ENCODE data around the gene ENDOD1.

The ENDOD1 gene

GRCh38 chr11:95145430-95146060 is 55.9 kb downstream of the ENDOD1 start:
- no peak for DNase-seq

DNA sequence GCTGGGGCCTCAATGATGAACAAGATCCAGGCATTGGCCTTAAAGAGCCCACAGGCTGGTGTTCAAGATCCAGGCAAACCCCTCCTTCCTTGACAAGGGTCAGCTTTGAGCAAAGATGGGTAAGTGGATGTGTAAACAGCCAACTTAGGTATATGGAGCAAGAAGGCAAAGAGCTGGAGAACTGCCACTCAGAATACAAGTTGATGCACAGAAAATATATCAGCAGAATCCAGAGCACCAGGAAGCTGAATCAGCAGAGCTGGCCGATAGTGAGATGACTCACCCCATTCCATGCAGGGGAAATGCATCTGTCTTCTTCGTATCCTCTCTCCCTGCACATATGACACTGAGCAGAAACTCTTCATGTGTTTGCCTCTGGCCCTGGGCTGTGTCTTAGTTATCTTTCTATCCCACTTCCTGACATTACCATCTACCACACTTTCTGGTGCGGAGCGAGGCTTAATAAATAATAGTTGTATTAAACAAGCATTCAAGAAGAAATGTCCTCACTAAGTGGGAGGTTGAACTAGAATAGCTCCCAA is 57.8 kb downstream of the ENDOD1 start:
- peak; percentile 57 for DNase-seq

DNA sequence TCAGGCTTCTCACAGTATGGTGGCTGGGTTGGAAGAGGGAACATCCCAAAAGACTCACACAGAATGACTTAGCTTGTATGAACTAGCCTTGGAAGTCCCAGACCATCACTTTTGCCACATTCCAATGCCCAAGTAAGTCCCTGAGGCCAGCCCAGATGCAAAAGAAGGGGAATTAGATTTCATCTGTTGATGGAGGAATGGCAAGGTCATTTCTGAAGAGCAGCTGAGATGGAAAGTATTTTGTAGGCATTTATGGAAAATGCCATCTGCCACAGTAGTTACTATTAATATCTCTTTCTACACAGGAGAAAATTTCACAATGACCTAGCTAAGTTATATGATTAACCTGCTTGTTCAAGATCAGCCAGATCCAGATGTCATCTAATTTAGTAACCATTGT is 58.8 kb downstream of the ENDOD1 start:
- DNase-seq: no peak

GRCh38 chr11:95148938-95149337 is 59.3 kb downstream of the ENDOD1 start:
- no peak for DNase-seq

GRCh38 chr11:95149651-95150364 is 60.2 kb downstream of the ENDOD1 start:
- DNase-seq: no peak

- peak; percentile 95 for DNase-seq
Measured at GRCh38 chr11:95150956-95151684, 61.5 kb downstream of the ENDOD1 start.

DNA sequence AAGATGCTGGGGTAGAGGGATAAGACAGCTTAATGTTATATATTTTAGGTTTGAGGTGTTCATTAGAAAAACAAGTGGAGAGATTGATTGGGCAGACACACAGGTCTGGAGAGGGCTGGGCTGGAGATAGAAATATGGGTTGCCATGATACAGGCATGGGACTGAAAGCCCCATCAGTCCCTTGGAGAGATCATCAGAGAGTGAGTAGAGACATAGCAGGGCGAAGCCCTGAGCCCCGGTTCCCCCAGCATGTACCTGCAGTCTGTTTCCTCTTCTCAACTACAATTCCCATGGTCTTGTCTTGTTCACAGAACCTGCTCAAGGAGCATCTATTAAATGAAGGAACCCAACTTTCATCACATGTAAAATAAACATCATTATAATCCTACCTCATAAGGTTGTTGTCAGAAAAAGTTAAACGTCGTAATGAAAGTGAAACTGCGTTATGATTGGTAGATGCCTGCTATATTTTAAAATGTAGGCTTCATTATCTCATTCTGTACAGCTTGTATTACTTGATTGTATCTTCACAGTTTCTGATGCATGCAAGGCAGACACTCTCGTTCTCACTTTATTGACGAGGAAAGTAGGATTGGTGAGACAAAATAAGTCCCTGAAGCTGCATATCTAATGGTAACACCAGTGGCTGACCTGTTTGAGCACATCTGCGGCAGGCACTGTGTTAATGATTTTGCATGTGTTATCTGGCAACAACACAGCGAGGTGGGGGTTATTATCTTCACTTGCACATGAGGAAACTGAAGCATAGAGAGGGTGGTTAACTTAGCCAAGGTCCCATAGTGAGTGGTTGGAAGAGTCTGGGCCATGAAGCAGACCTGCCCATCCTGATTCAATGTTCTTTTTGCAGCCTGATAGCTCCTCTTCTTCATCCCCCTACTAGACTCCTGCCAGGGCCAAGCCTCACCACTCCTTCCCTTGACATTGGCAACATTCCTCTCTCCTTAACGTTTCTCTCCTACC is 63.5 kb downstream of the ENDOD1 start:
- peak; percentile 17 for DNase-seq

GRCh38 chr11:95153857-95154246 is 64.2 kb downstream of the ENDOD1 start:
- DNase-seq: no peak

DNA sequence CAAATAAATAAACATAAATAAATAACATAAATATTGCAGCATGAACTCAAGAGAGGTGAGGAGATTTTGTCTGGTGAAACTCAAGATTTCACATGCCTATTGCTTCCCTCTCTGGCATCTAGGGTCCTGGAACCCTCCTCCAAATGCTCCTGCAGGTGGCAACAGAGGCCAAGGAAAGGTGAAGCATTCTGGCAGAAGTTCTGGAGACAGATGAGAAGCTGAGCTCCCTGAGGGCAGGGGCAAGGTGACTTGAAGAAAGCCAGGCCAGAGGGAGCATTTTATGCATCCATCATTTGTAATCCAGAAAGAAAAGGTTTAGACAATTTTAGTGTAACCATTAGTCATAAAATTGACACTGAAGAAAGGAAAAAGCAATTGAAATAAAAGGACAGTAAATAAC is 64.9 kb downstream of the ENDOD1 start:
- DNase-seq: peak; percentile 74

- DNase-seq: no peak
Measured at GRCh38 chr11:95155385-95155784, 65.7 kb downstream of the ENDOD1 start.

DNA sequence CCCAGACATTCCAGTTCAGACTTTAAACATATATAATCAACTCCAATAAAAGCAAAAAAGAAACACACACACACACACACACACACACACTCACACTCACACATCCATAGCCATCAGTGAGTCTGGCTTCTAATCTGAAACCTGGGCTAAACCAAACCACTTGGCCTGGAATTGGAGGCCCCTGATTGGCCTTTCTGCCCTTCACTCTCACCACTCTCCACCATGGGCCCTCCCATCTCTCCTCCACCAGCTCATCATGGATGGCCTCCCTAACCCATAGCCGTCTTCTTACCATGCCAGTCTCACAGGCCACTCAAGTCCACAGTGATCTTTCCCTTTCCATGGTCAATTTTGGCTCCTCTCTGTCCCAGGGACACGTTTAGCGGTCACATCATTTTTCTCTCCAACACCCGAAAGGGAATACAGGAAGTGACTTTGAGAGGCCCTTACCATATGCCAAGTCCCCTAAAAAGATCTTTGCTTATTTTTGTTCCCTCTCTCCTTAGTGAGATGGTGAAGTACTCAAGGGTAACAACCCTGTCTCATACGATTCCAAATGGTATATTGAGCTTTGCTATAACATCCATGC is 66.6 kb downstream of the ENDOD1 start:
- no peak for DNase-seq

- DNase-seq: no peak
Measured at GRCh38 chr11:95156916-95157541, 67.4 kb downstream of the ENDOD1 start.

DNA sequence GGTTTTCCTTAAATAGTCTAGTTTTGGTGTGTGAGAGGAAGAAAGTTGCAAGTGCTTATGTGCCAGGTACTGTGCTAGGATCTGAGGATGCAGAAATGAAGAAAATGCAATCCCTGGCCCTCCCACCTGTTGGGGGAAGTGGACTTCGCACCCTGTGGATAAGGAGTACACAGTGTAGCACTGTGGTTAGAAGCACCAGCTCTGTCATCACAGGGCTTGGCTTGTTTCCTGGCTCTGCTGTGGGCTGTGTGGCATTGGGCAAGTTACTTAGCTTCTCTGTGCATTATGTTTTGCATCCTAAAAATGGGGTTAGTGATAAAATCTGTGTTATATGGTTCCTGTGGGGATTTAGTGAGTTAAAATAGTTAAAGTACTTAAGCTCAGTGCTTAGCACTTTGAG is 68.2 kb downstream of the ENDOD1 start:
- DNase-seq: peak; percentile 19

- no peak for DNase-seq
Measured at GRCh38 chr11:95161248-95161647, 71.6 kb downstream of the ENDOD1 start.

DNA sequence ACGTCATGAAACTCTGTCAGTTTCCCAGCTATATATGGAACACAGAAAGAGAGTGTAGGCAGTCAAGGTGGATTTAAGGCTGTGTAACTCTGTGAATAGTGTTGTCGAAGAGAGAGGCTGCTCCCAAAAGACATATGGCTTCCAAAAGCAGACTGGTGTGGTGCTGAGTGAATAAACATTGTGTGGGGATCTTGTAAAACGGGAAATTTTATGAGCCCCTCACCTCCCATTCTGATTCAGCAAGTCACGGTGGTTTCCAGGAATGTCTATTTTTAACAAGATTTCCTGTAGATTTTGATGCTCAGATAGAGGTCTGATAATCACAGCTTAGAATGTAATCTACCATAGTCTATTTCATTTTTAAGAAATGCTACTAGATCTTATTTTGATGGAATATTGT is 73.5 kb downstream of the ENDOD1 start:
- DNase-seq: no peak

GRCh38 chr11:95165638-95166037 is 76.0 kb downstream of the ENDOD1 start:
- no peak for DNase-seq

DNA sequence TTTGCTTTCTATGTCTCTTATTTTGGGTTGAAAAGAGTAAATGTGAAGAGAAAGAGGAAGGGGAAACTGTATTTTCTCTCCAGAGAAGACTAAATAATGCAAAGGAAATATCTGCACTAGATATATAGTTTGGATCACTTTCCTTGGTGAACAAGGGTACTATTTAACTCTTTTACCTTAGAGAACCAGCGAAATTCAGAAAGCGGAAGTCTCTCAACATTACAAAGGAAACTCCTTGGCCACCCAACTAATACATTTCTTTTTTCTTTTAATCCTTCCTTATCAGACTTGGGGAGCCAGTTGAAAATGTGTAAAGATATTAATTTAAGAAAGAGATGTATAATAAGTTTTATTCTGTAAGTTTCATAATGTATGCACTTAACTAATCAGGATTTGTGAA is 77.1 kb downstream of the ENDOD1 start:
- no peak for DNase-seq

DNA sequence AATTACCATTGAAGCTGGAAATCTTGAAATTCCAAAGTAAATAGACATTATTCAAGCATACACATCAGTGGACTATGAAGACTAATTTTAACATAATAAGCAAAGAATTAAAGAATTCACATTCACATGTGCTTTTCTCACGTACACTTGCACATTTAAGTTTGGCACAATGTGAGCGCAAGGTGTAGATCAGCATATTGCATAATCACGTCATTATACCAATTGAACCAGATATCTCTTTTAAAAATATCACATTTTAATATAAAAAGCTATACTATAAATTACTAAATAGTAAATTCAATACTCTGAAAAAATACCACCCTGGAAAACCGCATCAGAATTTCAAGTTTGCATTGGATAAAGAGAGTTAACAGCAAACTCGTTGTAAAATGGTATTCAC is 80.6 kb downstream of the ENDOD1 start:
- no peak for DNase-seq

DNA sequence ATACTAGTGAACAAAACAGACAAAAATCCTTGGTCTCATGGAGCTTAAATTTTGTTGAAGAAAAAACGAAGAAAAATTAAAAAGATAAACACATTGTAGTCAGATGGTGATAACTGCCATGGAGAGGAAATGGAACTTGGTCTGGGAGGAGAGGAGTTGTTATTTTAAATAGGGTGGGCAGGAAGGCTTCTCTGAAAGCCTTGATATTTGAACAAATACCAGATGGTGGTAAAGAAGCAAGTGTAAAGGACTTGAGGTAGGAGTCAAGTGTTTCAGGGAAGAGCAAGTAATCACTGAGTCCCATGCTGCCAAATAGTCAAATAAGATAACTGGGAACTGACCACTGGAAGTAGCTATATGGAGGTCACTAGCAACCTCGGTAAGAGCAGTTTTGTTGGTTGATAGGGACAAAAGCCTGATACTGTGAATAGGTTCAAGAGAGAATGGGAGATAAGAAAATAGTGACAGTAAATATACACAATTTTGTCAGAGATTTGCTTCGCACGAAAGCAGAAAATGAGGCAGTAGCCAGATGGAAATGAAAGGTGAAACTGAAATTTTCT is 86.3 kb downstream of the ENDOD1 start:
- DNase-seq: no peak
